GM19043 (cell line): ENCODE data around the gene LMCD1.

ENCODE experiments used
- ATAC-seq: cut with Tn5 transposase; IDR thresholded peaks from one replicate; pipeline ENCODE4 v1.9.1; 2021; ENCODE audit warnings: low read depth; ENCODE audit not compliant: unreplicated experiment

The LMCD1 gene

GRCh38 chr3:8482960-8483665 is 18.5 kb upstream of the LMCD1 start:
- no peak for ATAC-seq

- ATAC-seq = no peak
These were observed 17.0 kb upstream of the LMCD1 start for GRCh38 chr3:8484409-8485140.

- ATAC-seq = no peak
These were observed 16.3 kb upstream of the LMCD1 start for GRCh38 chr3:8485141-8485870.

GRCh38 chr3:8485943-8486342 is 15.7 kb upstream of the LMCD1 start:
- no peak for ATAC-seq

- no peak for ATAC-seq
These were observed 15.2 kb upstream of the LMCD1 start for GRCh38 chr3:8486434-8486833.

- ATAC-seq = no peak
These were observed 14.7 kb upstream of the LMCD1 start for GRCh38 chr3:8486936-8487335.

GRCh38 chr3:8488411-8488810 is 13.2 kb upstream of the LMCD1 start:
- no peak for ATAC-seq

GRCh38 chr3:8488877-8489276 is 12.7 kb upstream of the LMCD1 start:
- no peak for ATAC-seq

- ATAC-seq = no peak
These were observed 12.3 kb upstream of the LMCD1 start for GRCh38 chr3:8489278-8489792.

- ATAC-seq = no peak
These were observed 11.5 kb upstream of the LMCD1 start for GRCh38 chr3:8490079-8490552.

GRCh38 chr3:8491271-8492144 is 10.1 kb upstream of the LMCD1 start:
- no peak for ATAC-seq

- ATAC-seq = no peak
These were observed 8.7 kb upstream of the LMCD1 start for GRCh38 chr3:8492744-8493511.

- ATAC-seq = no peak
These were observed 7.9 kb upstream of the LMCD1 start for GRCh38 chr3:8493744-8494143.

- ATAC-seq = no peak
These were observed 7.3 kb upstream of the LMCD1 start for GRCh38 chr3:8494327-8494726.

GRCh38 chr3:8497582-8497981 is 4.0 kb upstream of the LMCD1 start:
- ATAC-seq = no peak

GRCh38 chr3:8499181-8499611 is 2.4 kb upstream of the LMCD1 start:
- ATAC-seq = no peak

- ATAC-seq = no peak
These were observed 1.2 kb upstream of the LMCD1 start for GRCh38 chr3:8500319-8500988.

- ATAC-seq = no peak
These were observed 643 bp upstream of the LMCD1 start for GRCh38 chr3:8500989-8501370.

GRCh38 chr3:8503461-8503860 is 1.8 kb downstream of the LMCD1 start:
- ATAC-seq = no peak
